HepG2 (cell line): ENCODE results near the gene NKRF. TPM values are rescaled to one million over a fixed set of nuclear protein-coding genes. Genes with fewer than 3 reads are reported as not detected.
A peak's percentile ranks its signal among the peaks of the same experiment; 100 is the strongest.

Experiments used
- ATAC-seq: fragments of 200-7000 bp; cut with Tn5 transposase; 3 replicates; pipeline ENCODE4 v1.9.1; 2020; ENCODE audit warnings: mild to moderate bottlenecking, moderate library complexity
- BruUV-seq: library from RNA; stranded (reverse); fragments of 400-500 nt; replicated peaks from 2 replicates; lab custom pipeline; 2021; lab: Mats Ljungman, UMichigan
- CTCF ChIA-PET: fragments of 300-600 bp; formaldehyde crosslinking; extraction: SDS; loops from one replicate; lab custom pipeline; 2021; ENCODE audit warnings: low total read pairs, inconsistent platforms, low intra/inter-chr PET ratio; lab: Yijun Ruan, JAX
- POLR2A ChIA-PET: fragments of 350-600 bp; sonication (Branson Sonifier 250); formaldehyde crosslinking; loops from one replicate; lab custom pipeline; 2020; ENCODE audit warnings: antibody characterized with exemption, inconsistent platforms; lab: Yijun Ruan, JAX
- DNase-seq: peaks from one replicate; pipeline ENCODE4 v3.0.0-alpha.2; 2015; ENCODE audit warnings: low spot score
- FAIRE-seq: peaks from 3 replicates; lab custom pipeline; 2011; peaks lifted over from hg19 to GRCh38; lab: Jason Lieb, UNC
- H2AFZ ChIP-seq: one replicate; pipeline ENCODE4 v1.6.1; 2011; ENCODE audit warnings: low read length, inconsistent platforms
- H3K27ac ChIP-seq: fragments of 300-600 bp; 3 replicates; pipeline ENCODE4 v1.8.0; 2011; ENCODE audit warnings: mixed run types, mild to moderate bottlenecking, mixed read lengths, low read length, inconsistent platforms; ENCODE audit not compliant: insufficient read depth; ENCODE audit errors: extremely low read length
- H3K27me3 ChIP-seq, 2 experiments: fragments of 200-600 bp in 1 of 2; 2 replicates in 1 of 2; 3 replicates in 1 of 2; pipeline versions ENCODE4 v1.6.0 to v1.8.0; 2011; ENCODE audit warnings: low read length in 2 of 2, mild to moderate bottlenecking in 2 of 2, moderate library complexity in 2 of 2, inconsistent platforms in 1 of 2; ENCODE audit not compliant: insufficient read depth in 2 of 2, control insufficient read depth in 1 of 2
- H3K36me3 ChIP-seq, 2 experiments: fragments of 200-600 bp in 1 of 2; replicated peaks in 1 of 2; 2 replicates in 1 of 2; 3 replicates in 1 of 2; pipeline versions ENCODE4 v1.5.1 to v1.8.0; 2011; ENCODE audit warnings: low read length in 2 of 2, inconsistent platforms in 1 of 2; ENCODE audit not compliant: insufficient read depth in 2 of 2, control insufficient read depth in 1 of 2
- H3K4me1 ChIP-seq: 2 replicates; pipeline ENCODE4 v1.5.1; 2012; ENCODE audit warnings: low read length, inconsistent platforms; ENCODE audit not compliant: insufficient read depth
- H3K4me2 ChIP-seq: 2 replicates; pipeline ENCODE4 v1.6.0; 2011; ENCODE audit warnings: low read depth, low read length, inconsistent platforms
- H3K4me3 ChIP-seq, 3 experiments: fragments of 200-600 bp in 1 of 3; sonication (generic), shearing (Covaris generic) in 1 of 3; replicated peaks in 1 of 3; 2 replicates each; pipeline ENCODE4 v1.5.1; 2011 to 2016; ENCODE audit warnings: low read length in 3 of 3, inconsistent platforms in 2 of 3, low read depth in 2 of 3, mild to moderate bottlenecking in 2 of 3, control low read depth in 1 of 3, mixed read lengths in 1 of 3; ENCODE audit not compliant: insufficient read depth in 1 of 3
- H3K79me2 ChIP-seq: one replicate; pipeline ENCODE4 v1.6.1; 2011; ENCODE audit warnings: low read length, inconsistent platforms; ENCODE audit not compliant: insufficient read depth
- H3K9ac ChIP-seq: 2 replicates; pipeline ENCODE4 v1.6.0; 2011; ENCODE audit warnings: mild to moderate bottlenecking, low read depth, low read length, inconsistent platforms; ENCODE audit not compliant: insufficient read depth
- H3K9me3 ChIP-seq: 2 replicates; pipeline ENCODE4 v1.5.1; 2012; ENCODE audit warnings: mild to moderate bottlenecking, low read length
- H4K20me1 ChIP-seq: 2 replicates; pipeline ENCODE4 v1.6.0; 2011; ENCODE audit warnings: inconsistent platforms, mild to moderate bottlenecking, low read length, moderate library complexity; ENCODE audit not compliant: insufficient read depth
- CENPT ChIP-seq: sonication (generic); formaldehyde crosslinking; IDR thresholded peaks from 2 replicates; pipeline ENCODE4 v1.8.0; 2022; ENCODE audit warnings: low read depth, mild to moderate bottlenecking, moderate library complexity, missing genetic modification reagents
- FOXJ3 ChIP-seq: sonication (generic); formaldehyde crosslinking; IDR thresholded peaks from 2 replicates; pipeline ENCODE4 v1.4.0; 2020; ENCODE audit warnings: missing genetic modification reagents, mild to moderate bottlenecking, borderline replicate concordance
- GLMP ChIP-seq: sonication (generic); formaldehyde crosslinking; IDR thresholded peaks from 2 replicates; pipeline ENCODE4 v1.9.0; 2021; ENCODE audit warnings: missing genetic modification reagents, mild to moderate bottlenecking, borderline replicate concordance
- HNF4G ChIP-seq, 2 experiments: sonication (generic) in 1 of 2; formaldehyde crosslinking in 1 of 2; IDR thresholded peaks; 2 replicates each; pipeline versions ENCODE4 v1.4.0 to v1.6.1; 2011 to 2020; ENCODE audit warnings: borderline replicate concordance in 2 of 2, low read depth in 2 of 2, mild to moderate bottlenecking in 2 of 2, low read length in 1 of 2, missing genetic modification reagents in 1 of 2, moderate library complexity in 1 of 2
- JUNB ChIP-seq: sonication (generic); formaldehyde crosslinking; IDR thresholded peaks from 2 replicates; pipeline ENCODE4 v1.8.0; 2022; ENCODE audit warnings: missing genetic modification reagents, mild to moderate bottlenecking, borderline replicate concordance
- KMT2A ChIP-seq: sonication (generic); formaldehyde crosslinking; IDR thresholded peaks from 2 replicates; pipeline ENCODE4 v1.4.0; 2020; ENCODE audit warnings: missing genetic modification reagents
- MAFK ChIP-seq, 2 experiments: IDR thresholded peaks in 1 of 2; conservative IDR thresholded peaks in 1 of 2; 2 replicates each; pipeline ENCODE4 v1.6.1; 2011; ENCODE audit warnings: improper control_type of control experiment in 2 of 2, low read length in 2 of 2
- MBNL3 ChIP-seq: fragments of 250-450 bp; sonication (Bioruptor Pico); conservative IDR thresholded peaks from 2 replicates; pipeline ENCODE4 v1.8.0; 2022; ENCODE audit warnings: mild to moderate bottlenecking, inconsistent platforms
- RORA ChIP-seq: sonication (generic); formaldehyde crosslinking; IDR thresholded peaks from 2 replicates; pipeline ENCODE4 v1.5.0; 2020; ENCODE audit warnings: mild to moderate bottlenecking, missing genetic modification reagents, moderate library complexity
- SNAPC2 ChIP-seq: sonication (generic); formaldehyde crosslinking; IDR thresholded peaks from 2 replicates; pipeline ENCODE4 v1.8.1; 2022; ENCODE audit warnings: mild to moderate bottlenecking, missing genetic modification reagents
- SOX13 ChIP-seq, 3 experiments: fragments of 450-650 bp in 1 of 3; sonication (generic) in 1 of 3; formaldehyde crosslinking in 1 of 3; IDR thresholded peaks in 2 of 3; conservative IDR thresholded peaks in 1 of 3; 2 replicates each; pipeline versions ENCODE4 v1.5.0 to v1.6.1; 2016 to 2020; ENCODE audit warnings: antibody characterized with exemption in 1 of 3, mild to moderate bottlenecking in 1 of 3, missing compliant biosample characterization in 1 of 3, missing genetic modification reagents in 1 of 3, moderate library complexity in 1 of 3
- TCF12 ChIP-seq, 2 experiments: fragments of 450-650 bp in 1 of 2; sonication (generic) in 1 of 2; formaldehyde crosslinking in 1 of 2; IDR thresholded peaks; 2 replicates each; pipeline versions ENCODE4 v1.6.1 to v1.8.0; 2017 to 2022; ENCODE audit warnings: antibody characterized with exemption in 1 of 2, mild to moderate bottlenecking in 1 of 2, missing genetic modification reagents in 1 of 2, moderate library complexity in 1 of 2
- TRIM24 ChIP-seq: sonication (generic); formaldehyde crosslinking; IDR thresholded peaks from 2 replicates; pipeline ENCODE4 v1.8.0; 2022; ENCODE audit warnings: mild to moderate bottlenecking, missing genetic modification reagents
- ZFP36L1 ChIP-seq: sonication (generic); formaldehyde crosslinking; IDR thresholded peaks from 2 replicates; pipeline ENCODE4 v1.8.0; 2022; ENCODE audit warnings: mild to moderate bottlenecking, missing genetic modification reagents, moderate library complexity
- ZNF501 ChIP-seq: sonication (generic); formaldehyde crosslinking; IDR thresholded peaks from 2 replicates; pipeline ENCODE4 v1.5.1; 2020; ENCODE audit warnings: mild to moderate bottlenecking, moderate library complexity, missing genetic modification reagents
- WGBS: methylation state at CpG from one replicate; pipeline ENCODE4 v1.1.6; 2017; ENCODE audit warnings: low lambda C conversion rate; 5-methylcytosine and 5-hydroxymethylcytosine counted together
- in situ Hi-C: cut with HindIII; loops from 2 replicates; pipeline ENCODE4 v1.10.0; 2017; ENCODE audit warnings: low pct_unique_long_range_greater_than_20kb; ENCODE audit not compliant: extremely low pct_ligation_motif_present
- intact Hi-C: fragments of 100-400 bp; cut with micrococcal nuclease; formaldehyde crosslinking; loops from one replicate; pipeline ENCODE4 v1.10.0; 2022; ENCODE audit not compliant: unreplicated experiment
- polyA plus RNA-seq, 8 experiments: library from polyadenylated mRNA; depleted of rRNA in 3 of 8; stranded (reverse) in 7 of 8; unstranded in 1 of 8; fragments of >200 nt; fragmentation: Illumina TruSeq in 4 of 8; extraction: Trizol in 4 of 8; gene quantifications; 2 replicates each; pipeline versions ENCODE4 v1.2.1 to v1.2.3, GENCODE V29; 2011 to 2016; ENCODE audit warnings: low read depth in 4 of 8, missing spikeins in 1 of 8, mixed read lengths in 1 of 8; ENCODE audit not compliant: insufficient read depth in 1 of 8
- total RNA-seq, 5 experiments: library from RNA; depleted of rRNA; stranded (reverse); fragments of >200 nt; fragmentation: Illumina TruSeq; extraction: Trizol; gene quantifications; 2 replicates each; pipeline ENCODE4 v1.2.3, GENCODE V29; 2016; ENCODE audit warnings: low read depth in 1 of 5
- TF ChIP-seq, protein P1 (sequence below): sonication (generic); formaldehyde crosslinking; IDR thresholded peaks from 2 replicates; pipeline ENCODE4 v1.8.0; 2022; ENCODE audit warnings: mild to moderate bottlenecking, missing genetic modification reagents, borderline replicate concordance
- TF ChIP-seq, protein P2 (sequence below): sonication (generic); formaldehyde crosslinking; IDR thresholded peaks from 2 replicates; pipeline ENCODE4 v1.4.0; 2020; ENCODE audit warnings: mild to moderate bottlenecking, missing genetic modification reagents

NKRF gene
- total and polyA plus RNA-seq, 2 of the 13 experiments (the other 11 are each of a cell fraction or from before 2014, with no cell fraction given): 3.3 to 6.0 TPM

DNA sequence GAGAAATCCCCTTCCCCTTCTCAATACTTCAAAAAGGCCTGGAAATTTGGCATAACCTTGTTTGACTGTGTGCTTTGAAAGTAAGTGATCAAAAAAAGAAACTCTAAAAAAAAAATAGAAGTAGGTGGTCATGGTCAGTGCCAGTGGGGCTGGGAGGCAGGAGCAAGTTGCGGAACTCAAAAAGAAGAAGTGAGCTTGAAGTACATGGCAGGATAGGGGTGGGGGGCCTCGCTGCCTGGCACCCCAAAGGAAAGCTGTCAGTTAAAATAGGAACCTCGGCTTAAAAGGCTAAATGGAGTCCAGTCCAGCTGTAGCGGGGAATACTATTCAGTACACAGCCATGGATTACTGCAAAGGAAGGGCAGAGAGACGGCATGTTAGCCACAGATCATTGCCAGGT lies 12.2 kb upstream of the NKRF start (continued):
- no peak for TF ChIP-seq JUNB (CRISPR knock-in tag)
- TF ChIP-seq, protein P1, sequence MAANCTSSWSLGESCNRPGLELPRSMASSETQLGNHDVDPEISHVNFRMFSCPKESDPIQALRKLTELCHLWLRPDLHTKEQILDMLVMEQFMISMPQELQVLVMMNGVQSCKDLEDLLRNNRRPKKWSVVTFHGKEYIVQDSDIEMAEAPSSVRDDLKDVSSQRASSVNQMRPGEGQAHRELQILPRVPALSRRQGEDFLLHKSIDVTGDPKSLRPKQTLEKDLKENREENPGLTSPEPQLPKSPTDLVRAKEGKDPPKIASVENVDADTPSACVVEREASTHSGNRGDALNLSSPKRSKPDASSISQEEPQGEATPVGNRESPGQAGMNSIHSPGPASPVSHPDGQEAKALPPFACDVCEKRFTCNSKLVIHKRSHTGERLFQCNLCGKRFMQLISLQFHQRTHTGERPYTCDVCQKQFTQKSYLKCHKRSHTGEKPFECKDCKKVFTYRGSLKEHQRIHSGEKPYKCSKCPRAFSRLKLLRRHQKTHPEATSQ (CRISPR knock-in tag): no peak

GRCh38 chrX:119617517-119618164 lies 11.4 kb upstream of the NKRF start:
- H3K27me3 ChIP-seq: no peaks in the 10 kb centered on the region
- intact Hi-C loops (no loop called here), in situ Hi-C loops (no loop called here)
- no peaks in the 10 kb centered on the region for H3K36me3 ChIP-seq
- no peak overlapping the region for H3K4me2 ChIP-seq
- ChIA-PET POLR2A (no interaction called here), CTCF (no interaction called here)
- no peaks in the 10 kb centered on the region for H3K9me3 ChIP-seq
- H2AFZ ChIP-seq: no peak overlapping the region
- DNase-seq: no peak
- H3K4me1 ChIP-seq: no peaks in the 10 kb centered on the region
- H3K4me3 ChIP-seq: no peak overlapping the region
- ATAC-seq: no peak
- H3K27ac ChIP-seq: no peak overlapping the region
- H3K9ac ChIP-seq: no peak overlapping the region
- WGBS: 87% methylated on average over 14 of the region's 15 CpGs
- TSS peak; percentile 61 for BruUV-seq
- H4K20me1 ChIP-seq: no peaks in the 10 kb centered on the region
- no peaks in the 10 kb centered on the region for H3K79me2 ChIP-seq
- no peak for FAIRE-seq
- TF ChIP-seq ZFP36L1 (CRISPR knock-in tag) (no peak), RORA (CRISPR knock-in tag) (no peak), MBNL3 (CRISPR knock-in tag) (no peak), TCF12 (IDR thresholded peaks at IDR 0.05) (no peak), TCF12 (CRISPR knock-in tag; IDR thresholded peaks at IDR 0.05) (no peak), KMT2A (no peak), GLMP (CRISPR knock-in tag) (no peak), ZNF501 (CRISPR knock-in tag) (no peak), CENPT (CRISPR knock-in tag) (no peak), MAFK (conservative IDR thresholded peaks at IDR 0.05 in 1 of 2, IDR thresholded peaks at IDR 0.05 in 1 of 2; ENCODE audit: low read length in 2 of 2) (no peak), TRIM24 (CRISPR knock-in tag) (no peak), SNAPC2 (no peak), HNF4G (IDR thresholded peaks at IDR 0.05; ENCODE audit: borderline replicate concordance, low read depth, low read length) (no peak), HNF4G (CRISPR knock-in tag; IDR thresholded peaks at IDR 0.05; ENCODE audit: borderline replicate concordance, low read depth) (no peak), FOXJ3 (CRISPR knock-in tag) (no peak), SOX13 (IDR thresholded peaks at IDR 0.05) (no peak), SOX13 (CRISPR knock-in tag; conservative IDR thresholded peaks at IDR 0.05 in 1 of 2, IDR thresholded peaks at IDR 0.05 in 1 of 2) (no peak)
- TF ChIP-seq, protein P2, sequence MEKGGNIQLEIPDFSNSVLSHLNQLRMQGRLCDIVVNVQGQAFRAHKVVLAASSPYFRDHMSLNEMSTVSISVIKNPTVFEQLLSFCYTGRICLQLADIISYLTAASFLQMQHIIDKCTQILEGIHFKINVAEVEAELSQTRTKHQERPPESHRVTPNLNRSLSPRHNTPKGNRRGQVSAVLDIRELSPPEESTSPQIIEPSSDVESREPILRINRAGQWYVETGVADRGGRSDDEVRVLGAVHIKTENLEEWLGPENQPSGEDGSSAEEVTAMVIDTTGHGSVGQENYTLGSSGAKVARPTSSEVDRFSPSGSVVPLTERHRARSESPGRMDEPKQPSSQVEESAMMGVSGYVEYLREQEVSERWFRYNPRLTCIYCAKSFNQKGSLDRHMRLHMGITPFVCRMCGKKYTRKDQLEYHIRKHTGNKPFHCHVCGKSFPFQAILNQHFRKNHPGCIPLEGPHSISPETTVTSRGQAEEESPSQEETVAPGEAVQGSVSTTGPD: no peak
